Endometrial microvascular endothelial cells (primary cell): ENCODE results near the gene GPI. TPM values are rescaled to one million over a fixed set of nuclear protein-coding genes. Genes with fewer than 3 reads are reported as not detected.
"Not testable (repeated sequence)": the region's sequence is repeated elsewhere in the genome, so short reads cannot be mapped to it uniquely, and the experiment has no call there.

Experiments used
- in situ Hi-C: cut with HindIII; loops from 2 replicates; pipeline ENCODE4 v1.10.0; 2017; ENCODE audit warnings: low sequenced_read_pairs, low pct_unique_long_range_greater_than_20kb; ENCODE audit errors: inconsistent ontology term
- total RNA-seq: library from RNA; depleted of rRNA; stranded (reverse); fragments of >200 nt; gene quantifications from one replicate; pipeline ENCODE4 v1.2.3, GENCODE V29; 2015; ENCODE audit errors: inconsistent ontology term

GPI gene
- 450 TPM for total RNA-seq

DNA sequence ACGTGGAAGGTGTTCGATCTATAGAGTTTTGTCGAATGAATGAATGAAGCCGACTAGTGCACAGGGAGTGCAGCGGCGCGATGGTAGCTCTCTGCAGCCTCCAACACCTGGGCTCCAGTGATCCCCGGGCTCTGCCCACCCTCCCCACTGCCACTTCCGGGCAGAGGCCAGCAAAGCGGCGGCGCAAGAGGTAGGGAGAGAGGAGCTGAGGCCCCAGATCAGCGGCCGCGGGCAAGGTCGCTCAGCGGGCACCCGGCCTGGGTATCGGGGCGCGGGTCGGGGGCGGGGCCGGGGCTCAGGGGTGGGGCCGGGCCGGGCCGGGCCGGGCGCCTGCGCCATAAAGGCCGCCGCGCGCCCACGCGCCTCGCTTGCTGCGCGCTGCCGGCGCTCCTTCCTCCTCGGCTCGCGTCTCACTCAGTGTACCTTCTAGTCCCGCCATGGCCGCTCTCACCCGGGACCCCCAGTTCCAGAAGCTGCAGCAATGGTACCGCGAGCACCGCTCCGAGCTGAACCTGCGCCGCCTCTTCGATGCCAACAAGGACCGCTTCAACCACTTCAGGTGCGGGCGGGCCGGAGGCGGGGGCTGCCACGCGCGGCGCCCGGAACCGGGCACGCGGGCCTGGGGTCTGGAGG, at the start of gene GPI:
Gene GPI, plus strand, starts transcription at position 367 of the 633 bp plus-strand sequence. Its CDS starts 71 bp downstream, at position 438.
- in situ Hi-C loops = no loop called here

DNA sequence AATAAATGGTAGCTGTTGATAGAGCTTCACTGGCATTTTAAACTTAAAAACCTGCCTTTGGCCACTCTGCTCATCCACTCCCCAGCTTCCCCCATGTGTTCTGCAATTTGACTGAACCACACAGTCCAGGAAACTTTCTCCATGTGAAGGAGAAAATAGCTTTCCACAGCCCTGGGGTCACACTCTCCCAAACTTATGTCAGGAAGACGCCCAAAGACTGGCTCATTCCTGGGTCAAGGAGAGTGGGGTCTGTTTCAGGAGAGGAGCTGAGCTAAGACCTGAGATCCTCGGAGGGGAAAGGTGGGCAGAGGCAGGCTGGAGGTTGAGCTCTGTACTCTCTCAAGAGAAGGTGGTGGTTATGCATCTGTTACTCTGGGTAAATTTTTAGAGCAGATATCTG, 48.7 kb upstream of the GPI start:
- in situ Hi-C loops = no loop called here

DNA sequence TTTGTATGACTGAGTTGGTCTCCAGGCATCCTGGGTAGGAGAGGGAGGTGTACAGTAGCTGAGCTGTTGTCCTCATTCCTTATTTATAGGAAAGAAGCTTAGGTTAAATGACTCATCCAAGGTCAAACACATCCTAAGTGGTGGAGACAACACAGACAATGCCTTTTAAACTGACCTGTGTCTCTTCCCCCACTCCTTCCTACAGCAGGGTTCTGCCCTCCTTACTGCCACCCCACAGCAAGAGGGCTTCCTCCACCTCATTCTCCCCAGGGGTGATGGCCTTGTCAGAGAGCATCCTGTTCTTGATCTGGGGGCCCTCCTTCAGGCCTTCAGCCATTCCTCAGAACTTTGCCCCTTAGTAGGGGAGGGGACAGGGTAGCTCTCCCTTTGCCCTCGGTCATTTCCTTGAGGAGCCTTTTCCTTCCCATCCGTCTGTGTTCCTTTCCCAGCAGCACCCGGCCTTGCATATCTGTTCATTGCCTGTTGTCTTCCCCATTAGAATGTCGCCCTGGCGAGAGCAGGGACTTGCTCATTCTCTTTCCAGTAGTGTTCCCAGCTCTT, 48.2 kb upstream of the GPI start:
- in situ Hi-C loops = no loop called here

DNA sequence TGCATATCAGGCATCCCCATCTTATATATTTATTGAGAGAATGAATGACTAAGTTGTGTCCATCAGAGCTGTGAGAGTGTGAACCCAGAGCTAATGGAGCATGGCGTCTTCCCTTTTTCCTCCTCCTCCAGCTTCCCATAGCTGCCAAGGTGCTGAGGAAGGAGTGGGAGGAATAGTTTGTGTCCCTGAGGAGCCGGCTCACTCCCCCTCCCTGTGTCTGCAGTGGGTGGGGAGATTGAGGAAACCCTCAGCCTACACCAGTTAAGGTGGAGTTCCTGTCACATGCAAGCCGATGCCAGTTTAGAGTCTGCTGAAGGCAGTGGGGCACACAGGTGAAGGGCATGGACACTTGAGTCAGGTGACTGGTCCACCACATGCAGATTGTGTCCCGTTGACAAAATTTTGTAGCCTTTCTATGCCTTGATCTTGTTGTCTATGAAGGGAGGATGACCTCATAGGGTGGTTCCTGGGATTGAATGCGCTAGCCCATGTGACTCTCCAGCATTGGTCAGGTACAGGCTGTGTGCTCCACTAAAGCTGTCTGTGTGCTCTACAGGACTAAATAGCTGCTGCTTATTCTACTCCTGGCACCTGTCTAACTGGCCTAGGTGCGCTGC, 47.6 kb upstream of the GPI start:
- in situ Hi-C loops = no loop called here

DNA sequence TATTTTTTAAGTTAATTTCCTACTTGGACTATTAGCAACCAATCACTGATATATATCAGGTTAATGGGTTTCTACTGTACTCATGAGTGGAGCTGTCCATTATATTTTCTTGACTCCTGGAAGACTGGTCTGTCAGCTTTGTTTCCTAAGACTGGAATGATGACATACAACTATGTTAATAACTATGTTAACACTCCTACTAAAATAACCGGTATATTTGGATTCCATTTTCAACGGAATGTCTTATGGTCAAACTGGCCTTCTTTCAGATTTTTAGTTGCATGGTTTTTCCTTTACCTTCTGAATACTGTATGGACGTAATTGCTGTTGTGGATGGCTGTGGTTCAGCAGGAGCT, 45.8 kb upstream of the GPI start:
- in situ Hi-C loops = no loop called here

- in situ Hi-C loops = no loop called here
Observed at GRCh38 chr19:34319785-34320184, 45.2 kb upstream of the GPI start.

DNA sequence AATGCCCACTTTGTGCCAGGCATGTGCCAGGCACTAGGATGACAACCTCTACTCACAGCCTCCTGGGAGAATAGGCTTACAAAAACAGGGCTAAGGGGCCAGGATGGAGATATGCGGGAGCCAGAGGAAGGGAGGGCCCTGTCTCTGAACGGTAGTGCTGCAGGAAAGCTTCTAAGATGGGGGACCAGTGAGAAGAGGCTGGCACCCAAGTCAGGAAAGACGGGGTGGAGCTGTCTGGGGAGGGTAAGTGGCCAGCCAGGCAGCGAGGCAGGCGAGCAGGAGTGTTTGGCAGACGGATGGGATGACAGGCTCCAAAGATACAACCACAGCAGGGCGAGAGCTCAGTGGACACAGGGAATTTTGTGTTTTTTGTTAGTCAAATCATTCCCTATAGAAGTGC, 44.7 kb upstream of the GPI start:
- in situ Hi-C loops = no loop called here

DNA sequence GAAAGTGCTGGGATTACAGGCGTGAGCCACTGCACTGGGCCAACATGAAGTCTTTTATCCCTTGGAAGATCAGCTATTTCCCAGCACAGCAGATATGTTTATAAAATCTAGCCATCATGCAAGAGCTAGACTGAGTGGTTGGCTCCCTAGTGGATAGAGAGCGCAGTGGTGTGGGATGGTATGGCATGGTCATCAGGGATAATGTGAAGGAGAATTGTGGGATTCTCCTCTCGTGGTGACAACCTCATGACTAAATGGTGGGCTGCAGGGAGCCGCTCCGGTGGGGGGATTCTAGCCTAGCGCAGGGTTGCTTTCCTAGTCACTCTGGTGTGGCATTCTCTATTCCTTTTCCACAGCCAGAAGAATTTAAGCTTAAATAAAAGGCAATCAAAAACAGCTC, 43.3 kb upstream of the GPI start:
- in situ Hi-C loops = no loop called here

GRCh38 chr19:34323433-34324204, 41.4 kb upstream of the GPI start:
- in situ Hi-C loops = no loop called here

DNA sequence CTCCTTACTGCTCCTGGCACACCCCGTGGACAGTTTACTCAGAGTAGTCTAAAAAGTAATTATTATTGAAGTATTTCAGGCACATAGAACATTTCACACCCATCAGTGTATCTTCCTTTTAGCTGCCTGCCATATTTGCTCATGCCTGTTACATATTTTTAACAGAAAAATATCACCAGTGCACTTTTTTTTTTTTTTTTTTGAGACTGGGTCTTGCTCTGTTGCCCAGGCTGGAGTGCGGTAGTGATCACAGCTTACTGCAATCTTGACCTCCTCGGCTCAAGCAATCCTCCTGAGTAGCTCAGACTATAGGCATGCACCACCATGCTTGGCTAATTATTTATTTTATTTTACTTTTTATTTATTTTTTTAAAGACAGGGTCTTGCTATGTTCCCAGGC, 40.7 kb upstream of the GPI start:
- in situ Hi-C loops = no loop called here

DNA sequence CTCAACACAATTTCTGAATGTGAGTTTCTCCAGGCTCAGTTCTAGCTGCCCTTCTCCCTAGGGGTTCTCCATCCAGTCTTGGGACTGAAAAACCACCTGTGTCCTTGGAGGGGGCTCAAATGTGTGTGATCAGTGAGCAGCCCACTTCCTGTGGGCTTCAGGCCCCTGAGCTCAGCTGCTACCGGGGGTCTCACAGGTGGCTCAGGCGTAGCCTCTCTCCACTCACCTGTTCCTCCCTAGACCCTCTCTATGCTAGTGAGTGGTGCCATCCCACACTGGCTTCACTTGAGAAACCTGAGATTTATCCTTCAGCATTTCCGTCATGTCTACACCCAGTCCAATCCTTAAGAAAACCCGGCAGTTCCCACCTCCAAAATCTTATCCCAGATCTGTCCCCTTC, 39.8 kb upstream of the GPI start:
- in situ Hi-C loops = no loop called here

DNA sequence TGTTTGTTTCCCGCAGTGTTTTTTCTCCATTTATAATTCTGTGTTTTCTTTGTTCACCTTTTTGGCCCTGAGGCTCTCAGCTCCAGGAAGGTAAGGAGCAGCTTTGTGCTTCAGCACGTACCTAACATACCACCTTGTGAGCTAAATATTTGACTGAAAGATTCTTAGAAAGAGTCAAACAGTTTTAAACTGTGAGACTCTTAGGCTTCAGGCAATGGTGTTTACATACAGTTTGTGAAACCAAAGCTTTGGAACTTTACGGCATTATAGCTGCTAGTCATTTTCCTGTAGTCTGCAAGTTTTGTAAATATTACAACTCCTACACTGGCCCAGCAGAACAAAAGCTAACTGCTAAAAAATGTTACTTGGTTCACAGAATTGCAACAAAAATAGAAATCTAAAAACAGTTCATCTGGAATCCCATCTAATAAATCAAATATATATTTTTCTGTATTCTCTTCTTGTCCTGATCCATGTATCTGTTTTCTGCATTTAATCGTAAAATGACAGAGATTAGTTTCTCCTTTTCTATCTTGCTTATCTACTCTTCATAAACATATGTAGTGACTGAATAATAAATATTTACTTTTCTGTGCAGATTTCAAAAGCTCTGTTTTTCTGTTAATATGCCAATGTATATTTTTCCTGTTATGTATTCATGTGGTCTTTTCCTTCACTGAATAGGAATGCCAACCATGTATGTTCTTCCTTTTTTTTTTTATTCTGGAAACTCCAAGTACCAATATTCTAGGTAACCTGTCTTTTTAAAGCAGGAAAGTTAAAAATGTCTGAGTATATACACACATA, 38.8 kb upstream of the GPI start:
- in situ Hi-C loops = no loop called here

DNA sequence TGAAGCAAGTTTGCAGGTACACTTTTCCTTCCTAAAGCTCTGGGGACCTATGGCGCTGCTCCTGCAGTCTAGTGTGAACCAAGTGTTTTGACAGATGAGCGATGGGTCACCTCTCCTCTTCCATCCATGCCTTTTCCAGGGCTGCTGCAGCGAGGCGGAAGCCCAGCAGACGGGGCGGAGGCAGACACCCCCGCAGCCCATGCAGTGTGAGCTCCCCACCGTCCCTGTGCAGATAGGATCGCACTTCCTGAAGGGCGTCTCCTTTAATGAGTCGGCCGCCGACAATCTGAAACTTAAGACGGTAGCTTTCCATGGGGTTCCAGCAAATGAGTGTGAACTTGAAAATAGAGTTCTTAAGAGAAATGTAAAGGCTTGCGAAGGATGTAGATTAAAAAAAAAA, 37.1 kb upstream of the GPI start:
- in situ Hi-C loops = no loop called here

- in situ Hi-C loops = no loop called here
Observed at GRCh38 chr19:34328982-34329381, 36.0 kb upstream of the GPI start.

DNA sequence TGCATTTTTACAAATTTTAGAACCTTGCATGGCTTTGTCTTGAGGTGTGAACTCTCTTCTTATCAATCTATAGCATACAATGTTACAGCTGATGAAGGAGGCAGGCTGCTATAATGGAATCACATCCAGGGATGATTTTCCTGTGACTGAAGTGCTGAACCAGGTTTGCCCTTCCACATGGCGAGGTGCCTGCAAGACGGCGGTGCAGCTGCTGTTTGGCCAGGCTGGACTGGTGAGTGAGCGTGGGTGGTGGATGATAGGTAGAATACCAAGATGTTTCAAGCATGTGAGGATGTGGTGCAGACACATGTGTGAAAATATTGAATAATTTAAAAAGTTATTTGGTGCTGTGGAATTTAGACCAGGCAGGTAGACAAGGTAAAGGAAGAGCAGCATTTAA, 34.9 kb upstream of the GPI start:
- in situ Hi-C loops = no loop called here

- in situ Hi-C loops = not testable (repeated sequence)
Observed at GRCh38 chr19:34330596-34330995, 34.4 kb upstream of the GPI start.

GRCh38 chr19:34331596-34331995, 33.4 kb upstream of the GPI start:
- in situ Hi-C loops = not testable (repeated sequence)

DNA sequence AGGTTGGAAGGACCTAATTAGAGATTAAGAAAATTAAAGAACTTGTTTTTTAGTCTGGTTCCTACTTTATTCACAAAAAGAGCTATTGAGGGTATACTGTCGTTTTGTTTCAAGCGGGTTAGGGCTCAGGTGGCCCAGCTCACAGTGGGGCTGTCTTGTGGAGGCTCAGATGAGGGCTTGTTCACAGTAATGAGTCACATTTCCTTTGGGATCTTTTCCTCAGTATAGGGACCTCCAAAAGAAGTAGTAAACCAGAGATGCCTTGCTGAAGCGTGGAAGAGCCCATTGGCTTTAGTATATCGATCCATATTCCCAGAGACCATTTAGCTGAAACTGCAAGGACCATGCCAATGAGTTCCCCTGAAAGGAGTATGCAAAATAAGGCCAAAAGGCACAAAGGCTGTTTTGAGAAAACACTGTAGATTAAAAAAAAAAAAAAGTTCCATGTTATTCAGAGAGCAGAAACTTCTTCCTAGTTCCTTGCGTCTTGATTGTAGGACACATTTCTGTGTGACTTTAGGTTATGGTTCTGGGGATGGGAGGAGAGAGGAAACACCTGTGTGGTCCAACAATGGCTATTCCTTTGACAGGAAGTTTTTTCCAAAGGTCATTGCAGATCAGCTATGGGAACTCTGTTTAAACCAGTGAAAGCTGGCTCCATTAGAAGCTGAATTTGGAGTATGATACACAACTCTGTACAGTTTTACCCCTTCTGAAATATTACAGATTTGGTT, 32.8 kb upstream of the GPI start:
- in situ Hi-C loops = no loop called here

- in situ Hi-C loops = no loop called here
Observed at GRCh38 chr19:34335914-34336313, 29.1 kb upstream of the GPI start.
